Gastrocnemius medialis (tissue), 4 donors: ENCODE results near the gene SMARCA4.

Source experiments
- POLR2A ChIP-seq, 2 donors: fragments of 450-650 bp; IDR thresholded peaks; one replicate each; pipeline ENCODE4 v1.6.1; 2017; ENCODE audit warnings: antibody characterized with exemption in 2 of 2, mild to moderate bottlenecking in 2 of 2, moderate library complexity in 2 of 2
- TF ChIP-seq, protein P1 (sequence below), 5 experiments: fragments of 450-650 bp in 3 of 5; fragments of 200-600 bp in 2 of 5; sonication (generic) in 2 of 5; IDR thresholded peaks in 4 of 5; conservative IDR thresholded peaks in 1 of 5; 1 replicate in 4 of 5; 2 replicates in 1 of 5; pipeline ENCODE4 v1.5.1; 2016 to 2019; ENCODE audit warnings: antibody characterized with exemption in 5 of 5, mild to moderate bottlenecking in 3 of 5, moderate library complexity in 3 of 5

DNA sequence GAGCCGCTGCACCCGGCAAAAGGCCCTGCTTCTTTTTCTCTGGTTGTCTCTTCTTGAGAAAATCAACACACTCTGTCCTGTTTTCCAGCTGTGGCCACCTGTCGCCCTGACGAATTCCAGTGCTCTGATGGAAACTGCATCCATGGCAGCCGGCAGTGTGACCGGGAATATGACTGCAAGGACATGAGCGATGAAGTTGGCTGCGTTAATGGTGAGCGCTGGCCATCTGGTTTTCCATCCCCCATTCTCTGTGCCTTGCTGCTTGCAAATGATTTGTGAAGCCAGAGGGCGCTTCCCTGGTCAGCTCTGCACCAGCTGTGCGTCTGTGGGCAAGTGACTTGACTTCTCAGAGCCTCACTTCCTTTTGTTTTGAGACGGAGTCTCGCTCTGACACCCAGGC, 145.6 kb downstream of the SMARCA4 start:
- TF ChIP-seq, protein P1, sequence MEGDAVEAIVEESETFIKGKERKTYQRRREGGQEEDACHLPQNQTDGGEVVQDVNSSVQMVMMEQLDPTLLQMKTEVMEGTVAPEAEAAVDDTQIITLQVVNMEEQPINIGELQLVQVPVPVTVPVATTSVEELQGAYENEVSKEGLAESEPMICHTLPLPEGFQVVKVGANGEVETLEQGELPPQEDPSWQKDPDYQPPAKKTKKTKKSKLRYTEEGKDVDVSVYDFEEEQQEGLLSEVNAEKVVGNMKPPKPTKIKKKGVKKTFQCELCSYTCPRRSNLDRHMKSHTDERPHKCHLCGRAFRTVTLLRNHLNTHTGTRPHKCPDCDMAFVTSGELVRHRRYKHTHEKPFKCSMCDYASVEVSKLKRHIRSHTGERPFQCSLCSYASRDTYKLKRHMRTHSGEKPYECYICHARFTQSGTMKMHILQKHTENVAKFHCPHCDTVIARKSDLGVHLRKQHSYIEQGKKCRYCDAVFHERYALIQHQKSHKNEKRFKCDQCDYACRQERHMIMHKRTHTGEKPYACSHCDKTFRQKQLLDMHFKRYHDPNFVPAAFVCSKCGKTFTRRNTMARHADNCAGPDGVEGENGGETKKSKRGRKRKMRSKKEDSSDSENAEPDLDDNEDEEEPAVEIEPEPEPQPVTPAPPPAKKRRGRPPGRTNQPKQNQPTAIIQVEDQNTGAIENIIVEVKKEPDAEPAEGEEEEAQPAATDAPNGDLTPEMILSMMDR (IDR thresholded peaks at IDR 0.05 in 4 of 5, conservative IDR thresholded peaks at IDR 0.05 in 1 of 5), result no peak
- no peak for TF ChIP-seq POLR2A (IDR thresholded peaks at IDR 0.05)
